Panc1 (cell line): ENCODE measurements around the gene CD2BP2.
"Not testable (repeated sequence)": the region's sequence is repeated elsewhere in the genome, so short reads cannot be mapped to it uniquely, and the experiment has no call there.

ENCODE experiments used
- SIN3A ChIP-seq: IDR thresholded peaks from 2 replicates; pipeline ENCODE4 v1.6.1; 2012; ENCODE audit warnings: low read depth, mild to moderate bottlenecking, low read length, moderate library complexity, borderline replicate concordance; ENCODE audit not compliant: insufficient read depth
- TCF7L2 ChIP-seq: IDR thresholded peaks from 2 replicates; pipeline ENCODE4 v1.6.1; 2011; ENCODE audit warnings: mild to moderate bottlenecking, low read depth, low read length, inconsistent platforms
- TF ChIP-seq, protein P1 (sequence below): fragments of 450-650 bp; IDR thresholded peaks from 2 replicates; pipeline ENCODE4 v1.5.1; 2017; ENCODE audit warnings: mild to moderate bottlenecking

DNA sequence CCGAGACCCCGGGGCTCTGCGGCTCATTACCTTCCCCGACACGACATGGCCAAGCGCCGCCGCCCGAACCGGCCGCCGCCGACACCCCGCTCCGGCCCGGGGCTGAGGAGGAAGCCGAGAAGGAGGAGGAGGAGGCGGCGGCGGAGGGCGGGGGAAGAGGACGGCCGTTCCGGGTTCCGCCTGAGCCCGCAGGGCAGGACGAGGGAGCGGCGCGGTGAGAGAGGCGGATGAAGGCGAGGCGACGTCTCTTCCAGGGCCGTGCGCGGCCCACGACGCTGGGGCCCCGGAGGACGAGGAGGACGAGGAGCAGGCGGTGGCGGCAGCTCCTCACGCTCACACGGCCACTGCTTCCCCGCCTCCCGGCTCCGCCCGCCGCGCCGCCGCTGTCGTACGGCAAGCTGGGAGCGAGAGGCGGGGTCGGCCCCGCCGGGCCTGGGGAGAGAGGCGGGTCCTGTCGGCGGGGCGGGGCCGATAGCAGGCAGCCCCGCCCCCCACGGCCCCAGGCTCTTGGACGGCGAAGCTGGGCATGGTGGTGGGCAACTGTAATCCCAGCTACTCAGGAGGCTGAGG, 20.0 kb downstream of the CD2BP2 start:
- TF ChIP-seq, protein P1, sequence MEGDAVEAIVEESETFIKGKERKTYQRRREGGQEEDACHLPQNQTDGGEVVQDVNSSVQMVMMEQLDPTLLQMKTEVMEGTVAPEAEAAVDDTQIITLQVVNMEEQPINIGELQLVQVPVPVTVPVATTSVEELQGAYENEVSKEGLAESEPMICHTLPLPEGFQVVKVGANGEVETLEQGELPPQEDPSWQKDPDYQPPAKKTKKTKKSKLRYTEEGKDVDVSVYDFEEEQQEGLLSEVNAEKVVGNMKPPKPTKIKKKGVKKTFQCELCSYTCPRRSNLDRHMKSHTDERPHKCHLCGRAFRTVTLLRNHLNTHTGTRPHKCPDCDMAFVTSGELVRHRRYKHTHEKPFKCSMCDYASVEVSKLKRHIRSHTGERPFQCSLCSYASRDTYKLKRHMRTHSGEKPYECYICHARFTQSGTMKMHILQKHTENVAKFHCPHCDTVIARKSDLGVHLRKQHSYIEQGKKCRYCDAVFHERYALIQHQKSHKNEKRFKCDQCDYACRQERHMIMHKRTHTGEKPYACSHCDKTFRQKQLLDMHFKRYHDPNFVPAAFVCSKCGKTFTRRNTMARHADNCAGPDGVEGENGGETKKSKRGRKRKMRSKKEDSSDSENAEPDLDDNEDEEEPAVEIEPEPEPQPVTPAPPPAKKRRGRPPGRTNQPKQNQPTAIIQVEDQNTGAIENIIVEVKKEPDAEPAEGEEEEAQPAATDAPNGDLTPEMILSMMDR, result not testable (repeated sequence)
- TF ChIP-seq SIN3A, TCF7L2: not testable (repeated sequence)
